GM18868 (cell line): Measurements from ENCODE around the gene BCAM.
"Not testable (repeated sequence)": the region's sequence is repeated elsewhere in the genome, so short reads cannot be mapped to it uniquely, and the experiment has no call there.

Experiments
- ATAC-seq: cut with Tn5 transposase; IDR thresholded peaks from one replicate; pipeline ENCODE4 v1.9.1; 2021; ENCODE audit warnings: mild to moderate bottlenecking, moderate library complexity; ENCODE audit not compliant: unreplicated experiment

BCAM gene

GRCh38 chr19:44847144-44848035 is 38.5 kb downstream of the BCAM start:
- no peak for ATAC-seq

GRCh38 chr19:44848036-44848811 is 39.3 kb downstream of the BCAM start:
- no peak for ATAC-seq

GRCh38 chr19:44848812-44849447 is 40.0 kb downstream of the BCAM start:
- no peak for ATAC-seq

DNA sequence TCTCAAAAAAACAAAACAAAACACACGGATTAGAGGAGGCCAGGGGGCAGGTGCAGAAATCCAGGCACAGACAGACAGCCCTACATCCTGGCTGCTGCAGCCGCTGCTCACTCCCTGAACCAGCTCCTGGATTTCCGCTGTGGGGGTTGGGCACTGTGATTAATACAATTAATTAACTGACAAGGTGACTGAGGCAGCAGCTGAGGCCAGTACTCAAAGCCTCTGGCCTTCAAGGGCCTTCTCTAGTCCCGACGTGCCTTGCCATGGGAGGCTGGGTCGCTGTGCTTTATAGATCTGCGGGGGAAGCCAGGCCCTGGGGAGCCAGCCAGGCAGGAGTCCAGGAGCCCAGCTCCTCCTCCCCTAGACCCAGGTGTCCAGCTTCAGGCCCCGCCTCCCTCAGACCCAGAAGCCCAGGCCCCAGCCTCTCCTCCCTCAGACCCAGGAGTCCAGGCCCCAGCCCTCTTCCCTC is 41.8 kb downstream of the BCAM start:
- ATAC-seq: no peak

- no peak for ATAC-seq
These were observed 42.5 kb downstream of the BCAM start for GRCh38 chr19:44851427-44851826.

GRCh38 chr19:44855606-44856005 is 46.7 kb downstream of the BCAM start:
- ATAC-seq: no peak

- no peak for ATAC-seq
These were observed 47.6 kb downstream of the BCAM start for GRCh38 chr19:44856421-44857083.

DNA sequence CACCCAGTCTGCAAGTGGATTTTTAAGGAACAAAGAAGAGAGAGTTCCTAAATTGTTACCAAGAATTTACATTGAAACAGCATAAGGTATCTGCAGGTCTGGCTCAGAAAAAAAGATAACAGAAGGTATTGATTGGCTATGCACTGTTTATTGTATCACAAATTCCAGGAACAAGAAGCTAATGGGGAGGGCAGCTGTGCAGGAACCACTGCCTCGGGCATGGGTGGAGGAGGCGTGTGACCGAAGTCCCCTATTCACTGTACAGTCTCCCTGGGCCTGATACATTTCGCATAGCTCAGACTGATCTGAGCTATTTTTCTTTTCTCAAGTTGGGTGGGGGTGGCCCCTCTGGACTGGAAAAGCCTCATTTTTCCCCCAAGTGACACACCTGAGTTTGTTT is 48.9 kb downstream of the BCAM start:
- ATAC-seq: no peak

- not testable (repeated sequence) for ATAC-seq
These were observed 52.7 kb downstream of the BCAM start for GRCh38 chr19:44861576-44861975.

- ATAC-seq: no peak
These were observed 55.1 kb downstream of the BCAM start for GRCh38 chr19:44863990-44864389.

- ATAC-seq: no peak
These were observed 56.4 kb downstream of the BCAM start for GRCh38 chr19:44865196-44865767.

- no peak for ATAC-seq
These were observed 57.8 kb downstream of the BCAM start for GRCh38 chr19:44866664-44867063.

DNA sequence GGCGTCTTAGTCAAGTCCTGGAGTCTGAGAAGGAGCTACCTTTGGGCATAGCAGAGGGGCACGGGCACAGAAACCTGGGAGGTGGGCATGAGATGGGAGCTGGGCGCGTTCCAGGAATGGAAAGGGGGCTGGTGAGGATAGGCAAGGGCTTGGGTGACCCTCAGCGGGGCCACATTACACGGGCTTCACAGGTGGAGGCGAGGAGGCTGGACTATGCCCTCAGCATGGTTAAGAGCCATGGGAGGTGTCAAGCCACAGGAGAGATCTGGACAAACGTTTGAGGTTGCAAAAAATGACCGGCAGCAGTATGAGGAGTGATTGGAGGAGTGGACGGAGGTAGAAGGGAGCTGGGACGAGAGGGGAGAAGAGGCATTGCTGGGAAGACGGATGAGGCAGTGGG is 58.7 kb downstream of the BCAM start:
- ATAC-seq: no peak

GRCh38 chr19:44869733-44870470 is 61.0 kb downstream of the BCAM start:
- no peak for ATAC-seq
